ENCODE results near the gene FBN2.

Gene FBN2

DNA sequence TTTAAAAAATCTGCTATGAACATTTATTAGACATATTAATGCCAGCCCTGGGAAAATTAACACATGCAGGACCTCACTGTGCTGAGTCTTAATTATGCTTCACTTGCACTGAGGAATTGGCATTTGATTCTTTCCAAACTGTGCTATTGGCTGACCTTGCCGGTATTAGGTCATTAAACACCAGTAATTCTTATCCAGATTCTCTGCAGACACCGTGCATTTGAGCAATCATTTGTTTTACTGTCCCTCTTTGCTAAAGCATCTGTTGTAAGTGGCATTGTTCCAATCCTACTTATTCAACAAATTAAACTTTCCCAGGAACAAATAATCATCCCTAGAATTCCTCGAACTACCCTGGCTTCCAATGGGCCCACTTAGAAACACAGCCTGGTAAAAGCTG is 309.5 kb downstream of the FBN2 start:
- no peak for FAIRE-seq
- TF ChIP-seq TAF1 (IDR thresholded peaks at IDR 0.05; ENCODE audit: borderline replicate concordance, low read depth, low read length) (no peak), POLR2AphosphoS5 (IDR thresholded peaks at IDR 0.05; ENCODE audit: low read depth, low read length) (no peak), POLR2A (IDR thresholded peaks at IDR 0.05; ENCODE audit: low read depth, low read length) (no peak)

DNA sequence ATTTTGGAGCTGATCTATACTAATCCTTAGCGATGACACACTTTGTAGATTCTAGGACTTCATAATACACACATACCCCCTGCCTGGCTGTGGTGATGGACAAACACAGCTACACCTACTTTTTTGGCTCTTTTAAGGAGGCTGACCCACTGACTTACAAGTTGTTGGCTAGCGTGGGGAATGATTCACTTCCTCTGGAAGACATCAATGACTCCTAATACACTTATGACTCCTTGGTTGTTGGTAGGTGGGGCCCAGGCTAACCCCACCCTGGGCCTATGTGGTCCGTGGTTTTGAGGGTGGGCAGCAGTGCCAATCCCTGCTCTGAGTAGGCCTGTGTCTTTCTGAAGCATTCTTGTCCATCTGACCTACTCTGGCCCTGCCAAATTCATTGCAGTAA is 310.0 kb downstream of the FBN2 start:
- DNase-seq (ENCODE audit: insufficient read length) (no peak), FAIRE-seq (no peak)
- TF ChIP-seq POLR2A (IDR thresholded peaks at IDR 0.05; ENCODE audit: low read depth, low read length) (no peak), TAF1 (IDR thresholded peaks at IDR 0.05; ENCODE audit: borderline replicate concordance, low read depth, low read length) (no peak), POLR2AphosphoS5 (IDR thresholded peaks at IDR 0.05; ENCODE audit: low read depth, low read length) (no peak)

More for the DNA sequence above, 309.5 kb downstream of the FBN2 start:
- no peak for DNase-seq (ENCODE audit: insufficient read length)

DNA sequence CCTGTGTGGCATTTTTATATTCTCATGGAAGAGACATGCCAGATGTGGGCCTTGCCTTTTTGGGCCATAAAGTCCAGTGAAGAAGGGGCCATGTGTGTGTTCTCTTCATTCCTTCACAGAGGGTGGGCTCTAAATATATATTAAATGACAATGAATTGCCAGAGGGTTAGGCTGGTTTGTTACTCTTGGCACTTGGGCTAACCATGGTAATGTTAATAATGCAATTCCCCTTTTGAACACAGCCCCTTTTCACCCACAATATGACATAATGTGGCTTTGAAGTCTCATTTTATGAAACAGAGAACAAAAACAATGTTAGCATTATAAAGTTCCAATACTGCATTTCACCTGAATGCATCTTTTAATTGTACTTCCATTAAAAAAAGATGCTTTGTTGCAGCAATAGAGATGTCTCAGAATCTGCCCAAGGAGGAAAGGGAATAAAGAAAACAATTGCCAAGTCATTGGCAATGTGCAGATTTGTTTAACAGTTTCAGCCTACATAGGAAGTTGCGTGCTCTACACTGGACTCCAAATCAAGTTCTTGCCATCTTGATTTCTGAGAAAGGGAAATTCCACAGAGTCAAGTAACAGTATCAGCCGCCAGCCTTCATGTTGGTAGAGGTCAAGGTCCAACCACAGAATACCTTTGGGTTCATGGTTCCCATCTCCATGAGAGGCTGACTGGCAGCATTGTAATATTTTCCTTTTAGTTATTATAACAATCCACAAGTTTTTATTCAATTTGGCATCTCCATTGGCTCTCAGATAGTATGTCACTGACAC is 312.6 kb downstream of the FBN2 start:
- no peak for FAIRE-seq
- no peak for DNase-seq (ENCODE audit: insufficient read length)
- no peak for TF ChIP-seq POLR2AphosphoS5 (IDR thresholded peaks at IDR 0.05; ENCODE audit: low read depth, low read length)
- no peak for TF ChIP-seq POLR2A (IDR thresholded peaks at IDR 0.05; ENCODE audit: low read depth, low read length)
- TF ChIP-seq TAF1 (IDR thresholded peaks at IDR 0.05; ENCODE audit: borderline replicate concordance, low read depth, low read length), result no peak

DNA sequence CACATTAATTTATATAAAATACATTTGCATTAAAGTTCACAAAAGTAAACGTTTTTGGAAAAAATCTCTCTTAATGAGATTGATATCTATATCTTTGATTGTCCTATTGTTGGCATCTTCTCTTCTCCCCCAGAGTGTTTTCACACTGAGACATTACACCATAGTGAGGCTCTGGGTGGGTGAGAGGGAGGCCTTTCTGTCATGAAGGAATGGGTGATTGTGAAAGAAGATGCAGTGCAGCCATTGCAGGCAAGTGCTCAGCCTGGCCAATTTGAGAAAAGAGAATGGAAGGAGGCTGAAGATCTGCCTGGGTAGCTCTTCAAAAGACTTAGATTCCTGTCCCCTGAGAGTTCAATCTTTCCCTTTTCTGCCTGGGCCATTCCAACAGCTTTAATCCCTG is 313.7 kb downstream of the FBN2 start:
- FAIRE-seq, result no peak
- no peak for TF ChIP-seq POLR2AphosphoS5 (IDR thresholded peaks at IDR 0.05; ENCODE audit: low read depth, low read length)
- TF ChIP-seq POLR2A (IDR thresholded peaks at IDR 0.05; ENCODE audit: low read depth, low read length), result no peak
- TF ChIP-seq TAF1 (IDR thresholded peaks at IDR 0.05; ENCODE audit: borderline replicate concordance, low read depth, low read length), result no peak
- DNase-seq (ENCODE audit: insufficient read length), result no peak

DNA sequence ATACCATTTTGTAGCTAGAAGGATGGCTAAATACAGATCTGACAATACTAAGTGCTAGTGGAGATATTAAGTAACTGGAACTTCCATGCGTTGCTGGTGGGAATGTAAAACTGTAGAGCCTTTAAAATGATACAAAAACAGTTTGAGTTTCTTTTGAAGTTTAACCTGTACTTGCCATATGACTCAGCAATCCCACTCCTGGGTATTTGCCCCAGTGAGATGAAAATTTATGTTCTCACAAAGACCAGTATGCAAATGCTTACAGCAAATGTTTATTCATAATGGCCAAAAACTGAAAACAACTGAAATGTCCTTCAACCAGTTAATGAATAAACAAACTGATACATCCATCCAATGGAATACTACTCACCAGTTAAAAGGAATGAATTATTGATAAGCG is 317.2 kb downstream of the FBN2 start:
- no peak for DNase-seq (ENCODE audit: insufficient read length)
- no peak for FAIRE-seq
- TF ChIP-seq TAF1 (IDR thresholded peaks at IDR 0.05; ENCODE audit: borderline replicate concordance, low read depth, low read length) (no peak), POLR2AphosphoS5 (IDR thresholded peaks at IDR 0.05; ENCODE audit: low read depth, low read length) (no peak), POLR2A (IDR thresholded peaks at IDR 0.05; ENCODE audit: low read depth, low read length) (no peak)

DNA sequence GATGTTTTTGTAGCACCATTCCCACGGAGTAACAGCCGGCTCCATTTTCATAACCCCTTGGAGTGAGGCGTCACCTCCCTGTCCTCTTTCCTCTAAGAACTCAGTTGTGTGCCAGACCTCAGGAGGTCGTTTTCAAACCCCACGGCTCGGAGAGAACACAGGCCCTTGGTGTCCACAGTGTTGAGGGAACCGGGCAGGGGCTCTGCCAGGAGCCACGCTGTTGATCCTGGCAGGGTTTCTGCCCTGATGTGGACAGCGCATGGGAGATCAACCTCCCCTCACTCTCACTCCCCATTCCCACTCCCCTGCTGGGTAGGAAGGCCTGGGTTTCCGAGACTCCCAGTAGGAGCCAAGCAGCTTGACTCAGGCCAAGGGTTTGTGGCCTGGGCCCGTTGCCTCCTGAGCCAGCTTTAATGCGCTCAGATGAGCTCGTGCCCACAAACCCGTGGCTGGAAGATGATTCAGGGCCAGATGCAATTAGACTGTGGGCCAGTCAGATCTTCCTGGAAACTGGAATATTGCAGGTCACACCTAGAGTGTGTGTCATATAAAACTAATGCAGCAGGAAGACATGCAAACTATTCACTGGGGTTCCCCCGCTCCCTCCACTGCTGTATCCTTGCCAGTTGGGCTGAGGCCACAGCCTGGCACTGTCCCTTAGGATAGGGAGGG is 321.0 kb downstream of the FBN2 start:
- no peak for FAIRE-seq
- TF ChIP-seq POLR2AphosphoS5 (IDR thresholded peaks at IDR 0.05; ENCODE audit: low read depth, low read length) (no peak), POLR2A (IDR thresholded peaks at IDR 0.05; ENCODE audit: low read depth, low read length) (no peak), TAF1 (IDR thresholded peaks at IDR 0.05; ENCODE audit: borderline replicate concordance, low read depth, low read length) (no peak)

DNA sequence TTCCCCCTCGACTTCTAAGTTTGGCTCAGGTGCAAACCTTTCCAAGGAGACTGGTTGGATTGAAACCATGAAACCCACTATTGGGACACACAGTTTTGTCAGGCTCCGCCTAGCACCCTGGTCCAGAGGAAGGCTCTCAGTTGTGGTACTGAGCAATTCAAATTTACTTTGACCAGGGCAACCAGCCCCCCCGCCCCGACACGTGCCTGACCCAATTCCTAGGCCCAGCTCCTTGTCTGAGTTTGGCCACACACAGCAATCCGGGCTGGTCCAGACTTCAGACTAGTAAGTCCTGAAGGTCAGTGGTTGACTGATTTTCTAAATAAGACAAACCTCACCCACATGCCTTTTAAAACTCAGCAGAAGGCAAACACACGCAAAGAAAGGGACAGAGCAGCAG is 321.8 kb downstream of the FBN2 start:
- DNase-seq (ENCODE audit: insufficient read length), result no peak
- no peak for FAIRE-seq
- no peak for TF ChIP-seq POLR2A (IDR thresholded peaks at IDR 0.05; ENCODE audit: low read depth, low read length)
- TF ChIP-seq TAF1 (IDR thresholded peaks at IDR 0.05; ENCODE audit: borderline replicate concordance, low read depth, low read length), result no peak
- TF ChIP-seq POLR2AphosphoS5 (IDR thresholded peaks at IDR 0.05; ENCODE audit: low read depth, low read length), result no peak

More for the DNA sequence above, 321.0 kb downstream of the FBN2 start:
- no peak for DNase-seq (ENCODE audit: insufficient read length)

DNA sequence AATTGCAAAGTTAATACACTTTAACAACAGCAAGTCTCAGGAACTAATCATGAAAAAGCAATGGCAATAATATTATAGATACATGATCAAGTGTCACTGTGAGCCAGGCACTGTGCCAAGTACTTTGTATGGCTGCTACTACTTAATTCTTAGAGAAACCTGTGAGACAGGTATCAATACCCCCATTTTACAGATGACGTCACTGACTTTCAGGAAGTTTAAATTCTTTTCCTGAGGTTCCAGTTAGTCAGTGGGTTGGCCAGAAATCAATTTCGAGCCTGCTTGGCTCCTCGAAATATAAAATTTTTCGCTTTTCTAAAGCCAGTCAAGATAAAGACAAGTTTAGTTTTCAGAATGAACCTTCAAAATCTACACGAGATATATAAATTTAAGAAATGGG is 324.2 kb downstream of the FBN2 start:
- DNase-seq (ENCODE audit: insufficient read length) (no peak), FAIRE-seq (no peak)
- TF ChIP-seq POLR2A (IDR thresholded peaks at IDR 0.05; ENCODE audit: low read depth, low read length) (no peak), TAF1 (IDR thresholded peaks at IDR 0.05; ENCODE audit: borderline replicate concordance, low read depth, low read length) (no peak), POLR2AphosphoS5 (IDR thresholded peaks at IDR 0.05; ENCODE audit: low read depth, low read length) (no peak)

DNA sequence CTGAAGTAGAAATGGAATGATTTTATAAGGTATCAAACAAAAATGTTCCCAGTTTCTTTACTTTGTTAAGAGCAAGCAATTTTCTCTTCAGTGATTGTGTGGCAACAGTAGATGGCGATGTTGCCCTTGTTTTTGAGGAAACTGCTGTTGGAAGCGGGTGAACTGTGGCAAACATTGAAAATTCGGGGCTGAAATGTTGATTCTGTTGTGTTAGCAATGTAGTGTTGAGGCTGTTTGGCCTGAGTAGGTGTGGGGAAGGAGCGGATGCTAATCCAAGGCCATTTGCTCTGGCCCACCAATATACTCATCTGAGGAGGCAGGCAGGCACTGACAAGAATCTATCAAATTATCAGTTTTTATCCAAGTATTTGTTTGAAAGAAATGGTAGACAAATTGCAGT is 324.7 kb downstream of the FBN2 start:
- peak; percentile 86 for FAIRE-seq
- TF ChIP-seq POLR2AphosphoS5 (IDR thresholded peaks at IDR 0.05; ENCODE audit: low read depth, low read length) (no peak), TAF1 (IDR thresholded peaks at IDR 0.05; ENCODE audit: borderline replicate concordance, low read depth, low read length) (no peak), POLR2A (IDR thresholded peaks at IDR 0.05; ENCODE audit: low read depth, low read length) (no peak)

DNA sequence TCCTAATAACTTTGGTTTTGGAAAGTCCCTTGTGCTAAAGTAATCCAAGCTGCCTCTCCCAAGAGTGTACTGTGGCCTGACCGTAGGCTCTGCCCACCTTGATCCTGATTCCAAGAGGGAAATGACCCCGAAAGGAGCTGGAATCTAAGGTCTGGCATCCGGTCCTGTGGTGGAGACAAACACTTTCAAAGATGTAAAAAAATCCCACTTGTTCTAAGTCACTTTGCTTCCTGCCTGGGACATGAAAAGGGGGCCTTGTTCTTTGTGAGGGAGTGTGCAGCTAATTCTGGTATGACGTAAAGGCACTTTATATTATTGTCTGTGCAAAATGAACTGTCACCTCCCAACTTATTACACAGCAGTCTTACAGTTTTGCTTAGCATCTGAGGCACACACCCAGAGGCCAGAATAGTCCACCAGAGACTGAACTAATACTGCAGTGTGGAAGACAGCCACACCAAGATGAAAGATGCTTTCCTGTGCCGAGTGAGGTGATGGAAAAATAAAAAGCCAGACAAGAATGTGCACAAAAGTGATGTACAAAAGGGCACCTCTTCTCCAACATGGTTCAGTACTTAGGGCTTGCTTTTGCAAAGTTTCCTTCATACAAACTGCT is 325.7 kb downstream of the FBN2 start:
- FAIRE-seq, result no peak
- TF ChIP-seq POLR2AphosphoS5 (IDR thresholded peaks at IDR 0.05; ENCODE audit: low read depth, low read length), result no peak
- no peak for TF ChIP-seq POLR2A (IDR thresholded peaks at IDR 0.05; ENCODE audit: low read depth, low read length)
- TF ChIP-seq TAF1 (IDR thresholded peaks at IDR 0.05; ENCODE audit: borderline replicate concordance, low read depth, low read length), result no peak
- no peak for DNase-seq (ENCODE audit: insufficient read length)

More for the DNA sequence above, 324.7 kb downstream of the FBN2 start:
- DNase-seq (ENCODE audit: insufficient read length), result no peak

DNA sequence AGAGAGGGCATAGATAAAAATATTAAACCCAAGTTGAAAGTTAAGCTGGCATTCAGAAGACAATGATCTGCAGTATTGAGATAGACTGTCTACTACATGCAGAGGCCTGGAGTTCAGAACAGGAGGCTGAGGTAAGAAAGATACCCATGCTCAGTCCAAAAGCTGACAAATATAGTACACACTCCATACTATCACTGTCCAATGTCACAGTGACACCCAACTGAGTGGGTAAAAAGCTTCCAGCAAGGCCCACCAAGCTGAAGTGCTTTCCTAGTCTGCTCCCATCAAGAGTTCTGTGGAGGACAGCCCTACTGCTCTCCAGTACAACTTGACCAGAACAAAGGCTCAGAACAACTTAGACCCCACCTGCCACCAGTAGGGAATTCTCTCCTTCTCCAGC is 329.6 kb downstream of the FBN2 start:
- no peak for DNase-seq (ENCODE audit: insufficient read length)
- TF ChIP-seq POLR2A (IDR thresholded peaks at IDR 0.05; ENCODE audit: low read depth, low read length), result no peak
- TF ChIP-seq POLR2AphosphoS5 (IDR thresholded peaks at IDR 0.05; ENCODE audit: low read depth, low read length), result no peak
- no peak for TF ChIP-seq TAF1 (IDR thresholded peaks at IDR 0.05; ENCODE audit: borderline replicate concordance, low read depth, low read length)
- no peak for FAIRE-seq
